ENCODE data around the gene SSTR3.

SSTR3 gene

GRCh38 chr22:37211075-37211865 is 1.0 kb downstream of the SSTR3 start:
- H3K9ac ChIP-seq (ENCODE audit: low read length) = no peak overlapping the region
- H3K27ac ChIP-seq (ENCODE audit: low read length) = no peak overlapping the region
- H3K4me3 ChIP-seq (ENCODE audit: low read length) = no peak overlapping the region
- H3K36me3 ChIP-seq (ENCODE audit: control insufficient read depth, low read depth, low read length) = no peaks in the 10 kb centered on the region
- H3K27me3 ChIP-seq (ENCODE audit: control insufficient read depth, insufficient read depth, low read length) = no peaks in the 10 kb centered on the region
- no peaks in the 10 kb centered on the region for H3K9me3 ChIP-seq (ENCODE audit: control insufficient read depth, low read depth, low read length)
- peaks cover 6% of the 10 kb centered on the region for H3K4me1 ChIP-seq (ENCODE audit: control insufficient read depth, low read depth, low read length)

GRCh38 chr22:37210041-37210803 is 2.1 kb downstream of the SSTR3 start:
- Histone ChIP-seq H3K27ac (ENCODE audit: low read length) (no peak overlapping the region), H3K4me3 (ENCODE audit: low read length) (no peak overlapping the region), H3K36me3 (ENCODE audit: control insufficient read depth, low read depth, low read length) (no peaks in the 10 kb centered on the region), H3K9ac (ENCODE audit: low read length) (no peak overlapping the region), H3K9me3 (ENCODE audit: control insufficient read depth, low read depth, low read length) (no peaks in the 10 kb centered on the region), H3K4me1 (ENCODE audit: control insufficient read depth, low read depth, low read length) (peaks cover 6% of the 10 kb centered on the region), H3K27me3 (ENCODE audit: control insufficient read depth, insufficient read depth, low read length) (no peaks in the 10 kb centered on the region)

- Histone ChIP-seq H3K36me3 (ENCODE audit: control insufficient read depth, low read depth, low read length) (no peaks in the 10 kb centered on the region), H3K9ac (ENCODE audit: low read length) (no peak overlapping the region), H3K9me3 (ENCODE audit: control insufficient read depth, low read depth, low read length) (no peaks in the 10 kb centered on the region), H3K4me1 (ENCODE audit: control insufficient read depth, low read depth, low read length) (peaks cover 6% of the 10 kb centered on the region), H3K27me3 (ENCODE audit: control insufficient read depth, insufficient read depth, low read length) (no peaks in the 10 kb centered on the region), H3K4me3 (ENCODE audit: low read length) (no peak overlapping the region), H3K27ac (ENCODE audit: low read length) (no peak overlapping the region)
These were observed 3.0 kb downstream of the SSTR3 start for GRCh38 chr22:37209140-37209845.

GRCh38 chr22:37208401-37209139 is 3.7 kb downstream of the SSTR3 start:
- Histone ChIP-seq H3K9ac (ENCODE audit: low read length) (no peak overlapping the region), H3K4me3 (ENCODE audit: low read length) (no peak overlapping the region), H3K36me3 (ENCODE audit: control insufficient read depth, low read depth, low read length) (no peaks in the 10 kb centered on the region), H3K4me1 (ENCODE audit: control insufficient read depth, low read depth, low read length) (peaks cover 6% of the 10 kb centered on the region), H3K27ac (ENCODE audit: low read length) (no peak overlapping the region), H3K27me3 (ENCODE audit: control insufficient read depth, insufficient read depth, low read length) (no peaks in the 10 kb centered on the region), H3K9me3 (ENCODE audit: control insufficient read depth, low read depth, low read length) (no peaks in the 10 kb centered on the region)

- H3K27me3 ChIP-seq (ENCODE audit: control insufficient read depth, insufficient read depth, low read length) = no peaks in the 10 kb centered on the region
- H3K9me3 ChIP-seq (ENCODE audit: control insufficient read depth, low read depth, low read length) = no peaks in the 10 kb centered on the region
- H3K4me1 ChIP-seq (ENCODE audit: control insufficient read depth, low read depth, low read length) = peaks cover 6% of the 10 kb centered on the region
- no peaks in the 10 kb centered on the region for H3K36me3 ChIP-seq (ENCODE audit: control insufficient read depth, low read depth, low read length)
- no peak overlapping the region for H3K4me3 ChIP-seq (ENCODE audit: low read length)
- H3K9ac ChIP-seq (ENCODE audit: low read length) = no peak overlapping the region
- H3K27ac ChIP-seq (ENCODE audit: low read length) = no peak overlapping the region
These were observed 4.3 kb downstream of the SSTR3 start for GRCh38 chr22:37207981-37208380.

GRCh38 chr22:37206841-37207821 is 5.1 kb downstream of the SSTR3 start:
- Histone ChIP-seq H3K9me3 (ENCODE audit: control insufficient read depth, low read depth, low read length) (no peaks in the 10 kb centered on the region), H3K27me3 (ENCODE audit: control insufficient read depth, insufficient read depth, low read length) (no peaks in the 10 kb centered on the region), H3K36me3 (ENCODE audit: control insufficient read depth, low read depth, low read length) (no peaks in the 10 kb centered on the region), H3K4me1 (ENCODE audit: control insufficient read depth, low read depth, low read length) (peaks cover 3% of the 10 kb centered on the region), H3K4me3 (ENCODE audit: low read length) (no peak overlapping the region), H3K27ac (ENCODE audit: low read length) (no peak overlapping the region), H3K9ac (ENCODE audit: low read length) (no peak overlapping the region)

GRCh38 chr22:37206118-37206840 is 6.0 kb downstream of the SSTR3 start:
- Histone ChIP-seq H3K9ac (ENCODE audit: low read length) (no peak overlapping the region), H3K4me1 (ENCODE audit: control insufficient read depth, low read depth, low read length) (no peaks in the 10 kb centered on the region), H3K36me3 (ENCODE audit: control insufficient read depth, low read depth, low read length) (no peaks in the 10 kb centered on the region), H3K27me3 (ENCODE audit: control insufficient read depth, insufficient read depth, low read length) (no peaks in the 10 kb centered on the region), H3K9me3 (ENCODE audit: control insufficient read depth, low read depth, low read length) (no peaks in the 10 kb centered on the region), H3K27ac (ENCODE audit: low read length) (no peak overlapping the region), H3K4me3 (ENCODE audit: low read length) (no peak overlapping the region)

- Histone ChIP-seq H3K4me3 (ENCODE audit: low read length) (no peak overlapping the region), H3K36me3 (ENCODE audit: control insufficient read depth, low read depth, low read length) (no peaks in the 10 kb centered on the region), H3K27me3 (ENCODE audit: control insufficient read depth, insufficient read depth, low read length) (no peaks in the 10 kb centered on the region), H3K9me3 (ENCODE audit: control insufficient read depth, low read depth, low read length) (no peaks in the 10 kb centered on the region), H3K9ac (ENCODE audit: low read length) (no peak overlapping the region), H3K27ac (ENCODE audit: low read length) (no peak overlapping the region), H3K4me1 (ENCODE audit: control insufficient read depth, low read depth, low read length) (no peaks in the 10 kb centered on the region)
These were observed 7.2 kb downstream of the SSTR3 start for GRCh38 chr22:37205046-37205445.

GRCh38 chr22:37204045-37204655 is 8.1 kb downstream of the SSTR3 start:
- no peak overlapping the region for H3K27ac ChIP-seq (ENCODE audit: low read length)
- H3K9ac ChIP-seq (ENCODE audit: low read length) = no peak overlapping the region
- no peaks in the 10 kb centered on the region for H3K9me3 ChIP-seq (ENCODE audit: control insufficient read depth, low read depth, low read length)
- no peak overlapping the region for H3K4me3 ChIP-seq (ENCODE audit: low read length)
- no peaks in the 10 kb centered on the region for H3K27me3 ChIP-seq (ENCODE audit: control insufficient read depth, insufficient read depth, low read length)
- no peaks in the 10 kb centered on the region for H3K4me1 ChIP-seq (ENCODE audit: control insufficient read depth, low read depth, low read length)
- no peaks in the 10 kb centered on the region for H3K36me3 ChIP-seq (ENCODE audit: control insufficient read depth, low read depth, low read length)
